T47D (cell line): ENCODE results near the gene VPS18.
A peak's percentile ranks its signal among the peaks of the same experiment; 100 is the strongest.
"Not testable (repeated sequence)": the region's sequence is repeated elsewhere in the genome, so short reads cannot be mapped to it uniquely, and the experiment has no call there.

Experiments
- DNase-seq, 2 experiments: peaks; one replicate each; pipeline versions ENCODE4 v3.0.0 to v3.0.0-alpha.2; 2011 to 2012; ENCODE audit warnings: low read depth in 1 of 2, low spot score in 1 of 2
- JUND ChIP-seq: IDR thresholded peaks from 2 replicates; pipeline ENCODE4 v1.6.1; 2012; ENCODE audit warnings: low read depth
- in situ Hi-C: cut with HindIII; loops from 2 replicates; pipeline ENCODE4 v1.10.0; 2016; ENCODE audit warnings: low sequenced_read_pairs, low pct_unique_long_range_greater_than_20kb

Gene VPS18

DNA sequence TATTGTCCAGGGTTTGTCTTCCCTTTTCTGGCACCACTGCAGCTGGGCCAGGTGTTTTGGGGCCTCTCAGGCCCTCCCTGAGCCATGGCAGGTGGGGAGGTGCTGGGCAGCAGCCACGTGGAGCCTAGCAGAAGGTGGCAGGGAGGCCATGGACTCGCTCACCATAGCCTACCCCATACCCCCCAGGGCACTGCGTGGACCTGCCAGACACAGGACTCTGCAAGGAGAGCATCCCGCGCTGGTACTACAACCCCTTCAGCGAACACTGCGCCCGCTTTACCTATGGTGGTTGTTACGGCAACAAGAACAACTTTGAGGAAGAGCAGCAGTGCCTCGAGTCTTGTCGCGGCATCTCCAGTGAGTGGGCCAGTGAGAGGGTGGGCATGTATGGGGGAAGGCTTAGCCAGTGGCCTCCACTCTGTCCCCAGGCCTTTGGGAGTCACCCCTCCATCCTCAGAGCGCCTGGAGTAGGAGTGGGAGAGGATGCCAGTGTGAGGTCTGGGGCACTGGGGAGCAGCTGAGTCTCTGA lies 38.5 kb upstream of the VPS18 start:
- in situ Hi-C loops: no loop called here
- DNase-seq: no peak
- no peak for TF ChIP-seq JUND

DNA sequence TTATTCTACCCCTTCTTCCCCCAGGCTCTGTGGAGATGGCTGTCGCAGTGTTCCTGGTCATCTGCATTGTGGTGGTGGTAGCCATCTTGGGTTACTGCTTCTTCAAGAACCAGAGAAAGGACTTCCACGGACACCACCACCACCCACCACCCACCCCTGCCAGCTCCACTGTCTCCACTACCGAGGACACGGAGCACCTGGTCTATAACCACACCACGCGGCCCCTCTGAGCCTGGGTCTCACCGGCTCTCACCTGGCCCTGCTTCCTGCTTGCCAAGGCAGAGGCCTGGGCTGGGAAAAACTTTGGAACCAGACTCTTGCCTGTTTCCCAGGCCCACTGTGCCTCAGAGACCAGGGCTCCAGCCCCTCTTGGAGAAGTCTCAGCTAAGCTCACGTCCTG lies 37.5 kb upstream of the VPS18 start:
- in situ Hi-C loops: no loop called here
- no peak for DNase-seq
- no peak for TF ChIP-seq JUND

DNA sequence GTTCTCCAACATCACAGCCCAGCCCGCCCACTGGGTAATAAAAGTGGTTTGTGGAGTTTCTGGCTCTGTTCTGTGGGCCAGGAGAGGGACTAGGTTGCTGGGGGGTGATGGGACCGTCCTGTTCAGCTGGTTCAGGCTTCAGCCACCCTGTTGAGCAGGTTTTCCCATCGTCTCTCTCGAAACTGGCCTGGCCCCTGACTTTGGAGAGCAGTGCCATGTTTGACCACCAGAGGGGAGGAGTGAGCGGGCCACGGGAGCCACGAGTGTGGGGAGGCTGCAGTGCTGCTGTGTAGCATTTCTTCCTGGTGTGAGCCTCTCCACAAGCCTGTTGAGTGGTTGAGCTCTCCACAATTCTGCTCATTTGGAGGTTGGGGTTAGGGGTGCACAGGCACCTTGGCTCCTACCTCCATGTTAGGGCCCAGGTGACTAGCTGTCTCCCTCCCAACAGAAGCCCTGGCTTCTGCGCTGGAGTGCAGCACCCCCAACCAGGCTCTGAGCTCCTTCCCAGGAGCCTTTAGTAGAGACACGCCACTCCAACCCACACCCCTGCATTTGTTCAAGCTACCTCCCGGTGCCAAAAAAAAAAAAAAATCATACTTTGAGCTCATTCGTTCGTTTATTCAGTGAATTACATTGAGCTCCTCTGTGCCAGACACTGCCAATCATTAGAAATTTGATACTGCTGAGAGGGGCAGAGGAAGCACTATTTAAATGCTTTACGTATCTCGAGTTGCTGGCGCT lies 36.5 kb upstream of the VPS18 start:
- no peak for TF ChIP-seq JUND
- in situ Hi-C loops: no loop called here
- DNase-seq: peak; percentile 84 to 97

DNA sequence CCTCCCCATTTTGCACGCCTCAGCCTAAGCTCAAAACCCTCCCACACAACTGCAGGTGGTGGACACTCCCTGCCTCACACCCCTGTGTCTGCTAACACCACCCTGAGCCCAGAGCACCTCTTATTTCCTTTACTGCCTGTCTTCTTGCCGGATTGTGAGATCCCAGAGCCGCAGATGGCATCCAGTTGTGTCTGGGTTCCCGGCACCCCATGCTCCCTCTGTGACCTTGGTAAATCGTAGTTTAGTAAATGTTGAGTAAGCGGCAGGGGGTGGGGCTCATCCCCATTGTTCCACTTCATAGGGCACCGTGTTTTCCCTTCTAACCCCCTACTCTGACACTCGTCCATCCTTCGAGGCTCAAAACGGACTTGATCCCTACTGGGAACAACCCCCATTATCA lies 35.5 kb upstream of the VPS18 start:
- no peak for DNase-seq
- in situ Hi-C loops: no loop called here
- no peak for TF ChIP-seq JUND

DNA sequence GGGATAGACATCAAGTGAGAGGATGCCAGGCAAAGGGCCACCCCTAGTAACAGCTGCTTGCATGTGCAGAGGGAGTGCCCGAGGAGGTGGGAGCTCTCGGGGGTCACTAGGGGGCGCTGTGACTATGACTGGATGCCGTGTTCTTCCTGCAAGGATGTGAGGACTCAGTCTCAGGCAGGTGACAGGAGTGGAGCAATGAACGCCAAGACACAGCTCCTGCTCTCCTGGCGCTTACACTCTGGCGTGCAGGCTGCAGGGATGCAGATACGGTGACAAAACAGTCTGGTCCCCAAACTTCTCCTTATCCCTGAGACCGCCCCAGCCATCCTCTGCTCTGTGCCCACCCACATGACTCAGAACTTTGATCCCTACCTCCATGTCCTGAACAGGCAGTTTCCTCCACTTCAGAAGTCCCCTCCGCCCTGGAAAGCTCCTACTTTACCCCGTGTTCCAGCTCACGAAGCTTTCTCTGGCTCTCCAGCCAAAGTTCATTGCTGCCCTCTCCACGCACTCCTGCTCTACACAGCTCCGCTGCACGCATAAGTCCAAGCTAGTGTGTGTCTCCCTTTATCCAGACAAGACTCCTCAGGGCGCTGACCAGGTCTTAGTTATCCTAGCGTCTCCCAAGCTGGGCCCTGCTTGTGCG lies 34.9 kb upstream of the VPS18 start:
- in situ Hi-C loops: no loop called here
- DNase-seq: peak; percentile 42 to 93
- TF ChIP-seq JUND: no peak

DNA sequence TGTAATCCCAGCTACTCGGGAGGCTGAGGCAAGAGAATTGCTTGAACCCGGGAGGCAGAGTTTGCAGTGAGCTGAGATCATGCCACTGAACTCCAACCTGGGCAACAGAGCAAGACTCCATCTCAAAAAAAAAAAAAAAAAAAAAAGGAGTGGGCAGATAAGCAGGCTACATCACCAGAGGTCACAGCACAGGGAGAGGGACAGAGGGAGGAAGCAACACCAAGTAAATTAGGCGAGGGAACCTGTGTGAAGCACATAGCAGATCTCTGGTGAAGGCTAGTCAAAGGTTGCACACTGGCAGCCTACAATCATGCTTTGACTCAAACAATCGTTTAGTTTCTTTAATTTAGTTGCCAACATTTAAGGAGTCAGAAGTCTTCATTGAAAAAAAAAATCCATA lies 33.1 kb upstream of the VPS18 start:
- in situ Hi-C loops, DNase-seq: not testable (repeated sequence)

DNA sequence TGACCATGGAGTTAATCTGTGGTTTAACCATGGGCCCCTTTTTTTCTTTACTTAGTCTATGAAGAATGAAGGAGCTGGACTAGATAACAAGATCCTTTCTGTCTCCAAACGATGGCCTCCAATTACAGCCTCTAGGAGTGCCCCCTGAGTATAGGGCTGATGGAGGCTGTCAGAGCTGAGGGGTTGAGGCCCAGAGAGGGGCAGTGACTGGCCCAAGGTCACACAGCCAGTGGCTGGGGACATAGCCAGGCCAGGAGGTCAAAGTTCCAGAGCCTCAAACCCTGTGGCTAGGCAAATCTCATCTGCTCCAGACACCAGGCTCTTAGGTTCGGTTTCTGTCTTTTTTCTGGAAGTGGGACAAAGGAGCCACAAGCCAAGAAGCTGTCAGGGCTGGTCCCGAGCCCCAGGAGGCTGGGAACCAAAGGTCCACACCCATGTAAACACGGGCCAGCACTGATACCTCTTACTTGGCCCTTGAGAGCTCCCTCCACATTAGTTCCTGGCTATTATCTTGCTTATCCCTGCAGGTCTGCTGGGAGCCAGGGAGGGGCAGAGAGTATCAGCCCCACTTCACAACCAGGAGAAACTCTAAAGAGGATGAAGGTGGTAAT lies 30.5 kb upstream of the VPS18 start:
- TF ChIP-seq JUND: no peak
- no peak for DNase-seq
- in situ Hi-C loops: no loop called here

DNA sequence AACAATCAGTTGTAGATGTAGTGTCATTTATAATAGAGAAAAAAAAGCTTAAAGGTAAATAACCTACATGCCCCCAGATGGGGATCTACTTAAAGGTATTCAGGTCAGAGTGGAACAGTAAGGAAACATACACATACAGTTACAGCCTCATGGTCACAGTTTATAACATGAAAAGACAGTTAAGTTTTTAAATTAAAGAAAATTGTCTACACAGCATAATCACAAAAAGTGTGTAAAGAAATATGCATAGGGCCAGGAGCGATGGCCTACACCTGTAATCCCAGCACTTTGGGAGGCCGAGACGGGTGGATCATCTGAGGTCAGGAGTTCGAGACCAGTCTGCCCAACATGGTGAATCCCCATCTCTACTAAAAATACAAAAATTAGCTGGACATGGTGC lies 27.1 kb upstream of the VPS18 start:
- no peak for DNase-seq
- no peak for TF ChIP-seq JUND
- in situ Hi-C loops: no loop called here

DNA sequence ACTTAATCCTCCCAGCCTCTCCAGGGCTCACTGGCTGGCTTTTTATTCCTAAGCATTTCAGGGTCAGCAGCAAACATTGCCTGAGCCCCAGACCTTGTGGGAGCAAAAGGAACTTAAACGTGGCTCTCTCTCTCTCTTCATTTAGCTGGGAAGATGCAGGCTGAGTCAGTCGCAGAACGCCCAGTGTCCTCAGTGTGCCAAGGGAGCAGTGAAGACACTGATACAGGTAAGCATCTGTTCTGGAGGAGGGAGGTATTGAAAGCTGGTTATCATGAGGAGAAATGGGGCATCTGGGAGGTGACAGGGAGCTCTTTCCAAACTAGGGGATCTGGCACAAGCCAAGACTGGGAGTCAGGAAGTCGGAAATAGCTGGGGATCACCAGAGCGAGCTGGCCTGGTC lies 24.6 kb upstream of the VPS18 start:
- no peak for TF ChIP-seq JUND
- in situ Hi-C loops: no loop called here
- DNase-seq: peak in 1 of 2 experiments; percentile 41

DNA sequence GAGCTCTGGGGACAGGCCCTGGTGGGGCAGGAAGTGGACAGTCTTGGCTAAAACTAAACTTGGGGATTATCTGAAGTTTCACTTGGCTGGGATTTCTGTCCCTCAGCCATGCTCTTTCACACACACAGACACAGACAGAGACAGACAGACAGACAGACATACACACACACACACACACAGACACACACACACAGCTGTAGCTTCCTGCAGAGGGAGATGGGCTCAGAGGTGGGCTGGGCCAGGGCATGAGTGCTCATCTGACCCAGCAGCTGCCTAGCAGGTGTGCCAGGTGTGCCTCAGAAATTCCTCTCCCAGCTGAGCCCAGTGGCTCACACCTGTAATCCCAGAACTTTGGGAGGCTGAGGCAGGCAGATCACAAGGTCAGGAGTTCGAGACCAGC lies 23.5 kb upstream of the VPS18 start:
- DNase-seq: peak in 1 of 2 experiments; percentile 60
- in situ Hi-C loops: no loop called here
- no peak for TF ChIP-seq JUND

DNA sequence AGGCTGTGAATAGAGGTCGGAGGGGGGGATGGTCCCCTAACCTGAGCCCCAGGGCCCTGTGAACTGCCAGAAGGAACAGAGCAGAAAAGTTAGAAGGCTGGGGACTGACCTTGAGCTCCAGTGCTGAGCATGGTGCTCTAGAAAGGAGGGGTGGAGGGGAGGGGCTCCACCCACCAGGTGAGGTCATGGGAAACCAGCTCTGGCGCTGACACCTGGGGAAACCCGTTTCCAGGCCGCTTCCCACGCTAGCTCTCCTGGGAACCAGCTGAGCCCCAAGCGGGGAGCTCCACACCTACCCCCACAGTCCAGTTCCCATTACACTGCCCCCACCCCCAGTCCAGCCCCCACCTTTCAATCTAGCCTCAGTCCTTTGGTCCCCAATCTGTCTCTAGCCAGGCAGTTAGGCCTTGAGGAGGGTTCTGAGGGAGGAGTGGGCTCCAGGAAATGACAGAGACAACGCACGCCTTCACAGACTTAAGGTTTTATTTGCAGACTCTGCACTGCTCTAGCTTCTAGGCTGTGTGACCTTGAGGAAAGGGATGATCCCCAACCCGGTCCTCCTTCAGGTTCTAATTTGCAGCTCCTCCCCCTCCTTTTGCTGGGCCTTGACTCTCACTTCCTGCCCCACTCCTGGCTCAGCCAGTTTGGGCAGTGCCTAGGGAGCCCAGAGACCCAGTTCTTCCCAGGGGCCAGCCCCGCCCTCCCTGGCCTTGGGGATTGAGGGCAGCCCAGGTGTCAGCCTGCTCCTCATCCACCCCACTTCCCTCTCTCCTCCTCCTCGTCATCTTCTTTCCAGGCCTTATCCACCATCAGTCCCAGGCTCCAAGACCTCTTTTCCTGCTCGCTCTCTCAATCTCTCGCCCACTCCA lies 22.3 kb upstream of the VPS18 start:
- in situ Hi-C loops: no loop called here
- DNase-seq: peak; percentile 58 to 98
- no peak for TF ChIP-seq JUND

DNA sequence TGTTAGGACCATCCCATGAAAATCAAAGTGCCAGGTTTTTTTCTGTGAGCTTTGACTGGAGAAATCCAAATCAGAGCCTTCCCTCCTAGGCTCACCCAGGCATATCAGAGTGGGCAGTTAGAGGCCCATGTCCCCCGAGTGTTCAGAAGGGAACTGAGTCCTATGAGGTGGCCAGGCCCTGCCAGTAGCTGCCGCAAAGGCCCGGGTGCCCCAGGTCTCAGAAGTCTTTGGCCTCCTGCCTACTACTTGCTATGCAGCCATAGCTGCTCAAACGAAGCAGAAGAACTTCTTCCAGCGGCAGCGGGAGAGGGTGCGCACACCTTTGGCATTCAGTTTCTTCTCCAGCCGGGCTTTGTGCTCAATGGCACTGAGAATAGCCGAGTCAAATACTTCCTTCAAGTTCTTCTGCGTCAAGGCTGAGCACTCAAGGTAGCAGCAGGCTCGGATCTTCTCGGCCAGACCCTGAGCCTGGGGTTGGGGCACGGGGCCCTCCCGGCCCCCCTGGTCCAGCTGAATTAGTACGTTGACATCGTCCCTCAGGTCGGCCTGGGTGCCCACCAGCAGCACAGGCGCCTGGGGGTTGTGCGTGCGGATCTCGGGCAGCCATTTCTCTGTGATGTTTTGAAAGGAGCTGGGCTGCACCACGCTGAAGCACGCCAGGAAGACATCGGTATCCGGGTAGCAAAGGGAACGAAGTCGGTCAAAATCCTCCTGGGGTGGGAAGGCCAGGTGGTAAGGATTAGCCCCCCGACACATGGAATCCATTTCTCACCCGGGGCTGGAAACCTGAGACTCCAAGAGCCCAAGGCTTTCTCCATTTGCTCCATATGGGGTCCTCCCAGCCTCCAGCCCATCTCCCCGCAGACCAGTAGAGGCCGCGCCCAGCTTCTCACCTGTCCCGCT lies 21.2 kb upstream of the VPS18 start:
- in situ Hi-C loops: no loop called here
- no peak for TF ChIP-seq JUND
- DNase-seq: peak in 1 of 2 experiments; percentile 45
